BE2C (cell line): ENCODE results near the gene KCNG2.

Source experiments
- DNase-seq: peaks from one replicate; pipeline ENCODE4 v3.0.0-alpha.2; 2020
- H3K27me3 ChIP-seq: fragments of 250-450 bp; sonication (Bioruptor Pico); 2 replicates; pipeline ENCODE4 v1.5.1; 2020; ENCODE audit warnings: mild to moderate bottlenecking
- H3K36me3 ChIP-seq: fragments of 250-450 bp; sonication (Bioruptor Pico); 2 replicates; pipeline ENCODE4 v1.5.1; 2020; ENCODE audit warnings: mild to moderate bottlenecking
- H3K4me1 ChIP-seq: fragments of 250-450 bp; sonication (Bioruptor Pico); 2 replicates; pipeline ENCODE4 v1.5.1; 2020
- H3K4me3 ChIP-seq: 2 replicates; pipeline ENCODE4 v1.5.1; 2011; ENCODE audit warnings: low read depth, low read length
- H3K9me3 ChIP-seq: fragments of 250-450 bp; sonication (Bioruptor Pico); 2 replicates; pipeline ENCODE4 v1.5.1; 2020
- TF ChIP-seq, protein P1 (sequence below): IDR thresholded peaks from 2 replicates; pipeline ENCODE4 v1.5.1; 2012; ENCODE audit warnings: mild to moderate bottlenecking, low read depth, low read length

KCNG2 gene

DNA sequence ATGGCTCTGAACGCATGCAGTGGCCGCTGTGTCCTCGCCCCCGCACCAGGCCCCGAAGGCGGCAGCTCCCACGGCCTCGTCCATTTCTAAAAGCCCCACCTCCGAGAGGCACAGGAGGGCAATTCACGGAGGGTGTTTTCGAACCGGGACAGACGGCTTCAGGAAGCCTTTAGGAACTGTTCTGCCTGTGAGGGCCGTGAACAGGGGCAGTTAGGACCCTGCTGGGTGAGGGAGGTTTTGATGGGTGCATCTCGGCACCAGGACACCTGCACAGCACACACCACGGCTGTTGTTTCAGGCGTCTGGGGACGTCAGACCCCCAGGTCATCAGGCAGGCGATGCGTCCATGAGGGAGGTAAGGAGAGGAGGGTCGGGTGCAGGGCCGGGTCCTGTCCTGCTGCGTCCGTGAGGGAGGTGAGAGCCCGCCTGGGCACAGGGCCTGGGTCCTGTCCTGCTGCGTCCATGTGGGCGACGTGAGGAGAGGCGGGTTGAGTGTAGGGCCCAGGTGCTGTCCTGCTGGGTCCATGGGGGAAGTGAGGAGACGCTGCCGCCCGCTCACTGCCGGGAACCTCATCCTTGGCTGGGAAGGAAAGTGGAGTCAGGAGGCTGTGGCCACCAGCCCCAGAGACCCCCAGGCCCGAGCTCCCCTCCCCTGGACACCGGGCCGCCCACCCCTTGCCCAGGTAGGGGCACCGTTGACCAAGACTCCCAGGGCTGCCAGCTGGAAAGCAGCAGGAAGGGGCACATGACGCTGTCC lies 25.5 kb upstream of the KCNG2 start:
- TF ChIP-seq, protein P1, sequence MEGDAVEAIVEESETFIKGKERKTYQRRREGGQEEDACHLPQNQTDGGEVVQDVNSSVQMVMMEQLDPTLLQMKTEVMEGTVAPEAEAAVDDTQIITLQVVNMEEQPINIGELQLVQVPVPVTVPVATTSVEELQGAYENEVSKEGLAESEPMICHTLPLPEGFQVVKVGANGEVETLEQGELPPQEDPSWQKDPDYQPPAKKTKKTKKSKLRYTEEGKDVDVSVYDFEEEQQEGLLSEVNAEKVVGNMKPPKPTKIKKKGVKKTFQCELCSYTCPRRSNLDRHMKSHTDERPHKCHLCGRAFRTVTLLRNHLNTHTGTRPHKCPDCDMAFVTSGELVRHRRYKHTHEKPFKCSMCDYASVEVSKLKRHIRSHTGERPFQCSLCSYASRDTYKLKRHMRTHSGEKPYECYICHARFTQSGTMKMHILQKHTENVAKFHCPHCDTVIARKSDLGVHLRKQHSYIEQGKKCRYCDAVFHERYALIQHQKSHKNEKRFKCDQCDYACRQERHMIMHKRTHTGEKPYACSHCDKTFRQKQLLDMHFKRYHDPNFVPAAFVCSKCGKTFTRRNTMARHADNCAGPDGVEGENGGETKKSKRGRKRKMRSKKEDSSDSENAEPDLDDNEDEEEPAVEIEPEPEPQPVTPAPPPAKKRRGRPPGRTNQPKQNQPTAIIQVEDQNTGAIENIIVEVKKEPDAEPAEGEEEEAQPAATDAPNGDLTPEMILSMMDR, result no peak
- H3K27me3 ChIP-seq, result no peaks in the 10 kb centered on the region
- no peaks in the 10 kb centered on the region for H3K4me1 ChIP-seq
- H3K4me3 ChIP-seq, result no peak overlapping the region
- no peaks in the 10 kb centered on the region for H3K36me3 ChIP-seq
- no peaks in the 10 kb centered on the region for H3K9me3 ChIP-seq
- DNase-seq, result no peak

DNA sequence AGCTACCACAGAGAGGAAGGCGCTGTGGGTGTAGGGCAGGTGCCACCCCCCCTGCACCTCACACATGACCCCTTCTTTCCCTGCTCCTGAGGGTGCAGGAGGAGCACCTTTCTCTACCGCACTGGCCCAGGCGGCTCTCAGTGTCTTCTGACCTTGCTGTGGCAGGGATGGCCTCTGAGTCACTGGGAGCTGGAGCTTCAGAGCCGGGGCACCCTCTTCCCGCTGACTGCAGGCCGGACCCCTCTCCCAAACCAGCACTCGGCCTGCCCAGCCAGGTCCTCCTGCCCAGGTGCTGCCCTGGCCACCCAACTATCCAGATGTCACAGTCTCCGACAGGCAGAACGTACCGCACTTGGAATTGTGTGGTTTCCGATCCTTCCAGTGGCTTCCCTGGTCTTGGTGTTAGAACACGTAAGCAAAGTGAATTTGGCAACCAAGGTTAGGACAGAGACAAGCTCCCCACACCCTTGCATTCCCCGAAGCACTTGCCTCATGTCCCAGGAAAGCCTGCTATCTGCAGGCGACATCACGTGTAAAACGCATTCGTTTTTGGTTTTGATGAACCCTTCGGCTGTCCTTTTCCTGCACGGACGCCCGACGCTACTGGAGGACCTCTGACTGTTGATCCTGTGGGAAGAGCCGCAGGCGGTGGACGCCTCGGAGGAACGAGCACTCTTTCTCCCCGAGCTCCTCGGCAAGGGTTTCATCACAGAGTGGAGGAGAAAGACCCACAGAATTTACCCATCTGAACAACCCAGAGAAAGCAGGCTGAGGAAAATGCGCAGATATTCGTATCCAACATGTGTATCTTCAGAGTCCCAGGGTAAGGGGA lies 24.7 kb upstream of the KCNG2 start:
- H3K4me3 ChIP-seq, result no peak overlapping the region
- DNase-seq, result no peak
- H3K4me1 ChIP-seq, result no peaks in the 10 kb centered on the region
- H3K9me3 ChIP-seq, result no peaks in the 10 kb centered on the region
- H3K27me3 ChIP-seq, result no peaks in the 10 kb centered on the region
- H3K36me3 ChIP-seq, result no peaks in the 10 kb centered on the region
- TF ChIP-seq, protein P1, result no peak

DNA sequence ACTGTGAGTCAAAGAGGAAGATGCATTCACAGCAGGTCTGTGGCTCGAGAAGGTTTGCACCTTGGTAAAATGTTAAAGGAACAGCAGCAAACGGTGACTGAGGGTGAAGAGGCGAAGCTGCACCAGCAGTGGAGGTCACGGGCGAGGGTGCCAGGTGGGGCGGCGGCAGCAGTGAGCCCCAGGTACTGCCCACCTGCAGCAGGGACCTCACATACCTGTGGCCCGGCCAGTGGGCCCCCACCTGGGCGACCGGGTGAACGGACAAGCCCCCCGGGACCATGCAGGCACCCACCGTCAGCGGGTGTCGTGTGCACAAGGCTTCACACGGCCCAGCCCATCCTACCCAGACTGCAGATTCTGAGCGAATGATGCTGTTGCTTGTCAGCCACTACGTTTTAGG lies 23.6 kb upstream of the KCNG2 start:
- H3K36me3 ChIP-seq, result no peaks in the 10 kb centered on the region
- no peak overlapping the region for H3K4me3 ChIP-seq
- DNase-seq, result no peak
- TF ChIP-seq, protein P1, result no peak
- H3K4me1 ChIP-seq, result no peaks in the 10 kb centered on the region
- no peaks in the 10 kb centered on the region for H3K27me3 ChIP-seq
- H3K9me3 ChIP-seq, result no peaks in the 10 kb centered on the region

DNA sequence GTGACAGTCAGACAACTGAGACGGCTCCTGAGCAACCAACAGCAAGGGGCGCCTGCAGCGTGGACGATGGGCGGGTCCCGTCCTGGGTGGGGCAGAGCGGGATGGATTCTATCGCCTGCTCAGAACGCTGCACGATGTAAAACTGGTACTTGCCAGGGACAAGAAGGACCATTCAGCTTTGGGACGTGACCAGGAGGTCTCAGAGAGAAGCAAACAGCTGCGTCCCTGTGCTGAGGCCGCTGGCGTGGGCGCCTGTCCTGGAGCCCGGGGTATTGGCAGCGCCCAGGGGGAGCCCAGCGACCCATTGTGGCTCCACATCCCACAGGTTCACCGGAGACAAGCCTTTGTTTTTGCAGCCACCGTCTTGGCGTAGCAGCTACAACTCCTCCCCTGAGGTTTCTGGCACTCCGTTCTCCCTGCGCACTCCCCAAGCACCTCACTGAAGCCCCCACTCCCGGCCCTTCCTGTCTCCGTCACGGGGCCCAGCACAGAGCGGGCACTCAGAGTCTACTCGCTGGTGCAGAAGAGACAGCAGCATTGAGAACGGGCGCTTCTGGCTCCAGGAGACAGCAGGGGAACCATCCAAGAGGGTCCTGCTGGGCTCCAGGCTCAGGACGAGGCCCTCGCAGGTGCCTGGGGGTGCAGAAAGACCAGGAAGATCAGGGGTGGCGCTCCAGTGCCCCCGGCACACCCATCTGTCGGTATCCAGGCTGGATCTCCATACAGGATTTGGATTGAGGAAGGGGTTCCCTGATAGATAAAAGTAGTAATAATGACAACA lies 22.1 kb upstream of the KCNG2 start:
- H3K4me3 ChIP-seq, result no peak overlapping the region
- DNase-seq, result no peak
- TF ChIP-seq, protein P1, result no peak
- H3K36me3 ChIP-seq, result no peaks in the 10 kb centered on the region
- no peaks in the 10 kb centered on the region for H3K27me3 ChIP-seq
- no peaks in the 10 kb centered on the region for H3K9me3 ChIP-seq
- no peaks in the 10 kb centered on the region for H3K4me1 ChIP-seq

DNA sequence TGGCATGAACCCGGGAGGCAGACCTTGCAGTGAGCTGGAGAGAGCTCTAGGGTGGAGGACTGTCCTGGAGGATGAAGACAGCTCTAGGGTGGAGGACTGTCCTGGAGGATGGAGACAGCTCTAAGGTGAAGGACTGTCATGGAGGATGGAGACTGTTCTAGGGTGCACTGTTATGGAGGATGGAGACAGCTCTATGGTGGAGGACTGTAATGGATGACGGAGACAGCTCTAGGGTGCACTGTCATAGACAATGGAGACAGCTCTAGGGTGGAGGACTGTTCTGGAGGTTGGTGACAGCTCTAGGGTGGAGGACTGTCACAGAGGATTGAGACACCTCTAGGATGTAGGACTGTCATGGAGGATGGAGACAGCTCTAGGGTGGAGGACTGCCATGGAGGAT lies 21.1 kb upstream of the KCNG2 start:
- DNase-seq, result no peak
- H3K4me1 ChIP-seq, result no peaks in the 10 kb centered on the region
- no peaks in the 10 kb centered on the region for H3K27me3 ChIP-seq
- H3K9me3 ChIP-seq, result no peaks in the 10 kb centered on the region
- H3K36me3 ChIP-seq, result no peaks in the 10 kb centered on the region
- TF ChIP-seq, protein P1, result no peak
- no peak overlapping the region for H3K4me3 ChIP-seq
